ENCODE results near the gene CDH18.

- TF ChIP-seq SIN3A (IDR thresholded peaks at IDR 0.05; ENCODE audit: borderline replicate concordance, insufficient read depth, low read depth, low read length): no peak
- TF ChIP-seq TCF7L2 (IDR thresholded peaks at IDR 0.05; ENCODE audit: low read depth, low read length): no peak
- no peak for TF ChIP-seq POLR2AphosphoS5 (IDR thresholded peaks at IDR 0.05; ENCODE audit: low read depth, low read length)
- TF ChIP-seq, protein P1, sequence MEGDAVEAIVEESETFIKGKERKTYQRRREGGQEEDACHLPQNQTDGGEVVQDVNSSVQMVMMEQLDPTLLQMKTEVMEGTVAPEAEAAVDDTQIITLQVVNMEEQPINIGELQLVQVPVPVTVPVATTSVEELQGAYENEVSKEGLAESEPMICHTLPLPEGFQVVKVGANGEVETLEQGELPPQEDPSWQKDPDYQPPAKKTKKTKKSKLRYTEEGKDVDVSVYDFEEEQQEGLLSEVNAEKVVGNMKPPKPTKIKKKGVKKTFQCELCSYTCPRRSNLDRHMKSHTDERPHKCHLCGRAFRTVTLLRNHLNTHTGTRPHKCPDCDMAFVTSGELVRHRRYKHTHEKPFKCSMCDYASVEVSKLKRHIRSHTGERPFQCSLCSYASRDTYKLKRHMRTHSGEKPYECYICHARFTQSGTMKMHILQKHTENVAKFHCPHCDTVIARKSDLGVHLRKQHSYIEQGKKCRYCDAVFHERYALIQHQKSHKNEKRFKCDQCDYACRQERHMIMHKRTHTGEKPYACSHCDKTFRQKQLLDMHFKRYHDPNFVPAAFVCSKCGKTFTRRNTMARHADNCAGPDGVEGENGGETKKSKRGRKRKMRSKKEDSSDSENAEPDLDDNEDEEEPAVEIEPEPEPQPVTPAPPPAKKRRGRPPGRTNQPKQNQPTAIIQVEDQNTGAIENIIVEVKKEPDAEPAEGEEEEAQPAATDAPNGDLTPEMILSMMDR (IDR thresholded peaks at IDR 0.05): no peak
- TF ChIP-seq REST (IDR thresholded peaks at IDR 0.05; ENCODE audit: insufficient read depth in 1 of 2, low read depth in 2 of 2, low read length in 1 of 2): no peak
Measured at GRCh38 chr5:19577882-19578281, 410.1 kb downstream of the CDH18 start.

Data from Panc1 (cell line).